ENCODE results near the gene LRRC4C. TPM values are rescaled to one million over a fixed set of nuclear protein-coding genes. Genes with fewer than 3 reads are reported as not detected.

LRRC4C gene
- polyA plus RNA-seq, 4 donors, result 1.4 to 1.6 TPM; not detected in 2

DNA sequence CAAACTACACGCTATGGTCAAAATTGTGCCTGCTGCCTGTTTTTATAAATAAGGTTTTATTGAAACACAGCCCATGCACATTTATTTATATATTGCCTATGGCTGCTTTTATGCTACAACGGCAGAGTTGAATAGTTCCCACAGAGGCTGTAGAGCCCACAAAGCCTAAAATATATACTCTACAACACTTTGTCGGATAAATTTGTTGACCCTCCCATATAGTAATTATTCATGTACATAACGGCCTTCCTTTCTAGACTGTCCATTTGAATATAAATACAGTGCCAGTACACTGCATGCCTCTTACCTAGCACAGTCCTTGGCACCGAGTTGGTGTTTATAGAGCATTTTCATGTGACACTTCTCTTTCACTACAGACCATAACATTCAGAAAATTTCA lies 314.0 kb downstream of the LRRC4C start:
- Histone ChIP-seq H3K36me3 (ENCODE audit: control insufficient read depth in 3 of 3, insufficient read depth in 2 of 3, low read depth in 1 of 3, low read length in 3 of 3) (no peaks in the 10 kb centered on the region), H3K27ac (ENCODE audit: low read depth in 1 of 3, low read length in 2 of 3) (no peak overlapping the region), H3K4me1 (ENCODE audit: control insufficient read depth in 3 of 3, insufficient read depth in 2 of 3, low read depth in 1 of 3, low read length in 2 of 3) (no peaks in the 10 kb centered on the region), H3K4me3 (ENCODE audit: low read depth in 1 of 3, low read length in 3 of 3) (no peak overlapping the region), H3K9me3 (ENCODE audit: control insufficient read depth in 2 of 2, insufficient read depth in 1 of 2, low read depth in 1 of 2, low read length in 1 of 2) (no peaks in the 10 kb centered on the region), H3K27me3 (ENCODE audit: control insufficient read depth in 3 of 3, insufficient read depth in 3 of 3, low read length in 3 of 3) (no peaks in the 10 kb centered on the region)
- 76 to 83% (median 81%) methylated on average over 5 of the region's 5 CpGs for WGBS, 3 donors
- no peak for DNase-seq
- FAIRE-seq, result no peak

DNA sequence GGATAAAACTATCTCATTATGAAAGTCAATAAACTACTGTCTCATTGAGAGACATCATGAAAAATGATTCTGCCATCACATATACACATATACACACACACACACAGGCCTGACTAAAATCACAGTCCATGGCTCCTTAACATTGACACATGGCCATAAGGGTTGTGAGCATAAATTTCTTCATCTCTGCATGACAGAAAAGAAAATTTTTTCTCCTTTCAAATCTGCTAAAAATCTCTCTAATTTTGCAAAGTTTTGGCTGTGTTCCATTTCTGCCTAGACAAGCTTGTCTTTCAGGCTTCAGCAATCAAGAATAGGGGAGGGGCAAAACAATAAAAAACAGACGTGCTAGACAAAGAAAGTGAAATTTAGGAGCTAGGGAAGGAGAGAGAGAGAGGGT lies 324.5 kb downstream of the LRRC4C start:
- Histone ChIP-seq H3K9me3 (ENCODE audit: control insufficient read depth in 2 of 2, insufficient read depth in 1 of 2, low read depth in 1 of 2, low read length in 1 of 2) (no peaks in the 10 kb centered on the region), H3K36me3 (ENCODE audit: control insufficient read depth in 3 of 3, insufficient read depth in 2 of 3, low read depth in 1 of 3, low read length in 3 of 3) (no peaks in the 10 kb centered on the region), H3K27me3 (ENCODE audit: control insufficient read depth in 3 of 3, insufficient read depth in 3 of 3, low read length in 3 of 3) (no peaks in the 10 kb centered on the region), H3K4me3 (ENCODE audit: low read depth in 1 of 3, low read length in 3 of 3) (no peak overlapping the region), H3K27ac (ENCODE audit: low read depth in 1 of 3, low read length in 2 of 3) (no peak overlapping the region), H3K4me1 (ENCODE audit: control insufficient read depth in 3 of 3, insufficient read depth in 2 of 3, low read depth in 1 of 3, low read length in 2 of 3) (no peaks in the 10 kb centered on the region)
- no peak for DNase-seq
- 0 to 13% (median 4%) methylated on average over 1 of the region's 1 CpG for WGBS, 3 donors
- no peak for FAIRE-seq

DNA sequence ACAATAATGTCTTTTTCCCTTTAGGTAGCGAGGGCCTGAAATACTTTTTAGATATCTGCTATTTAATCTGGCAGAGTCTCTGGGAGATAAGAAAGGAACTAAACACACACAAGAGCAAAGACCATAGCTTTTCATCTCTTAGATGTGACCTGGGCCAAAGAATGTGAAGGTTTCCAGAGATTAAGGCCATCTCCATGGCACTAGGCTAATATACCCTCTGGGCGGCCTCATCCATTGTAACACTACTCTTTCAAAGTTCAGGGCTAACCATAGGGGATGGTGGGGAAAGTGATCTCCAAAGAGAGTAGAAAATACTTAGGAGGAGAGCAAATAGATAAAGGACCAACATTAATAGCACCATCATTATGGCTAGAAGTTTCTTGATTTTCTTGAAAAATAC lies 326.4 kb downstream of the LRRC4C start:
- FAIRE-seq, result no peak
- H3K27me3 ChIP-seq (ENCODE audit: control insufficient read depth in 3 of 3, insufficient read depth in 3 of 3, low read length in 3 of 3), result no peaks in the 10 kb centered on the region
- no peaks in the 10 kb centered on the region for H3K4me1 ChIP-seq (ENCODE audit: control insufficient read depth in 3 of 3, insufficient read depth in 2 of 3, low read depth in 1 of 3, low read length in 2 of 3)
- 53 to 66% (median 61%) methylated on average over 2 of the region's 2 CpGs for WGBS, 3 donors
- no peak for DNase-seq
- H3K9me3 ChIP-seq (ENCODE audit: control insufficient read depth in 2 of 2, insufficient read depth in 1 of 2, low read depth in 1 of 2, low read length in 1 of 2), result no peaks in the 10 kb centered on the region
- H3K4me3 ChIP-seq (ENCODE audit: low read depth in 1 of 3, low read length in 3 of 3), result no peak overlapping the region
- H3K36me3 ChIP-seq (ENCODE audit: control insufficient read depth in 3 of 3, insufficient read depth in 2 of 3, low read depth in 1 of 3, low read length in 3 of 3), result no peaks in the 10 kb centered on the region
- no peak overlapping the region for H3K27ac ChIP-seq (ENCODE audit: low read depth in 1 of 3, low read length in 2 of 3)

DNA sequence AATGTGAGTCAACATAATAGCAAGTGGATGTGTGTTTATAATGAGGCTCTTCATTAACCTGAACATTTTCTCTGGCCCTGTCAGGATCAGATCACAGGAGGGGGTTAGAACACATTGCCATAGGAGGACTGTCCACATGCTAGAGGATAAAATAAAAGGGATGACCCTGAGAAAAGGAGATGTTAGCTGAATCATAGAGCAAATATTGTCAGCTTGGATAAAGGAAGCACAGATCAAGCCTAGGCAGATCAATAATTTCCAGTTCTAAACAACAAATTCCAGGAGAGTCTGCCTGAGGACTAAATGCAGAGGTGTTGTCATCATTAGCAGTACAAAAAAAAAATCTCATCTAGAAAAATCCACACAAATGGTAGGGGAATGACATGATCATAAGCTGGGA lies 337.9 kb downstream of the LRRC4C start:
- FAIRE-seq (no peak), DNase-seq (no peak)
- Histone ChIP-seq H3K27me3 (ENCODE audit: control insufficient read depth in 3 of 3, insufficient read depth in 3 of 3, low read length in 3 of 3) (no peaks in the 10 kb centered on the region), H3K4me1 (ENCODE audit: control insufficient read depth in 3 of 3, insufficient read depth in 2 of 3, low read depth in 1 of 3, low read length in 2 of 3) (no peaks in the 10 kb centered on the region), H3K9me3 (ENCODE audit: control insufficient read depth in 2 of 2, insufficient read depth in 1 of 2, low read depth in 1 of 2, low read length in 1 of 2) (no peaks in the 10 kb centered on the region), H3K36me3 (ENCODE audit: control insufficient read depth in 3 of 3, insufficient read depth in 2 of 3, low read depth in 1 of 3, low read length in 3 of 3) (no peaks in the 10 kb centered on the region), H3K27ac (ENCODE audit: low read depth in 1 of 3, low read length in 2 of 3) (no peak overlapping the region), H3K4me3 (ENCODE audit: low read depth in 1 of 3, low read length in 3 of 3) (no peak overlapping the region)

DNA sequence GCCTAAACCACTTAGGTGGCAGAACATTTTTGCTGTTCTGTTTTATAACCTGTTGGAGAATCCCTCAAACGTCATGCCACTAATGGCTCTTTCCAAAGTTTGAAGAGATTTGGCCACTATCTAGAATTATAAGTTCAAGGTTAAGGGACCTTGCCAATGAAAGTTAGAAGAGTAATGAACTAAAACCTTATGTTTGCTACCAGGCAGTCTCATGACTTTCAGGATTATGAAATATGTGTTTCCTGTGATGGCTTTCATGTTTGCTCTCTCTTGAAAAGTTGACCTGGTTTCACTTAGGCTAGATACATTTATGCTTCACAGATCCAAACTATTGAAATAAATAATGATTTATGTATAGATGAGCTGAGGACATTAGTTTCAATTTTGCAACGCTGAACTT lies 340.0 kb downstream of the LRRC4C start:
- Histone ChIP-seq H3K4me3 (ENCODE audit: low read depth in 1 of 3, low read length in 3 of 3) (no peak overlapping the region), H3K27ac (ENCODE audit: low read depth in 1 of 3, low read length in 2 of 3) (no peak overlapping the region), H3K27me3 (ENCODE audit: control insufficient read depth in 3 of 3, insufficient read depth in 3 of 3, low read length in 3 of 3) (no peaks in the 10 kb centered on the region), H3K4me1 (ENCODE audit: control insufficient read depth in 3 of 3, insufficient read depth in 2 of 3, low read depth in 1 of 3, low read length in 2 of 3) (no peaks in the 10 kb centered on the region), H3K9me3 (ENCODE audit: control insufficient read depth in 2 of 2, insufficient read depth in 1 of 2, low read depth in 1 of 2, low read length in 1 of 2) (no peaks in the 10 kb centered on the region), H3K36me3 (ENCODE audit: control insufficient read depth in 3 of 3, insufficient read depth in 2 of 3, low read depth in 1 of 3, low read length in 3 of 3) (no peaks in the 10 kb centered on the region)
- DNase-seq (no peak), FAIRE-seq (no peak)
- WGBS, 3 donors, result 49 to 67% (median 52%) methylated on average over 2 of the region's 2 CpGs

DNA sequence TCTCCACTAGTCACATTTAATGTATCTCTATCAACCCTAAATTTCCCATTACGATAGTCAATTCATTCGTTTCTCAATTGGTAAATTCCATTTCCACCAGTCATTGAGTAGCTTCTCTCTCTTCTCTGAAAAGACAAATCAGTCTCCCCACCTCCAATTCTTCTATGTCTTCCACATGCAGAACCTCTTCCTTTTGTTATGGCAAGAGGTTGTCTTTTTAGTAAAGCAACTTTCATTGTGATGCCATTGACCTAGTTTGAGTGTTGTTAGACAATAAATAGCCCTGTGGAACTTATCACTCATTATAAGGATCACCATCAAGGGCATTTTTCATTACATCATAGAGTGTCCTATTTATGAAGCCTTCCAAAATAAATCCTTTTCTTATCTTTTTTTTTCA lies 340.9 kb downstream of the LRRC4C start:
- no peak for FAIRE-seq
- 68 to 73% (median 69%) methylated on average over 2 of the region's 2 CpGs for WGBS, 3 donors

DNA sequence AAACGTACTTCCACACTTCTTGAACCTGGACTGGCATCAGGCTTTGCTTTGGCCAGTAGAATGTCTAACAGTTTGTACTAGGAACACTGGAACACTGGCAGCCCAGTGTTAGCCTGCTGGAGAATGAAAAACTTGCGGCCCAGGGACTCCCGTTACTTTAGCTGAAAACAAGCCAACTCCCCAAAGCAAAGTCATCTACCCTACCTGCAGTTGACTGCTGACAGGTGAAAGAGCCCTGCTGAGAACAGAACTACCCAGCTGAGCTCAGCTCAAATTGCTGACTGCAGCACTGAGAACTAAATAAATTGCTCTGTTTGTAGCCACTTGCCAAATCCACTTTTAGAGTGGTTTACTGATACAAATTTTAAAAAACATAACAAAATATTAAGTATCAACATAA lies 342.5 kb downstream of the LRRC4C start:
- Histone ChIP-seq H3K27me3 (ENCODE audit: control insufficient read depth in 3 of 3, insufficient read depth in 3 of 3, low read length in 3 of 3) (no peaks in the 10 kb centered on the region), H3K4me1 (ENCODE audit: control insufficient read depth in 3 of 3, insufficient read depth in 2 of 3, low read depth in 1 of 3, low read length in 2 of 3) (no peaks in the 10 kb centered on the region), H3K9me3 (ENCODE audit: control insufficient read depth in 2 of 2, insufficient read depth in 1 of 2, low read depth in 1 of 2, low read length in 1 of 2) (no peaks in the 10 kb centered on the region), H3K27ac (ENCODE audit: low read depth in 1 of 3, low read length in 2 of 3) (no peak overlapping the region), H3K4me3 (ENCODE audit: low read depth in 1 of 3, low read length in 3 of 3) (no peak overlapping the region), H3K36me3 (ENCODE audit: control insufficient read depth in 3 of 3, insufficient read depth in 2 of 3, low read depth in 1 of 3, low read length in 3 of 3) (no peaks in the 10 kb centered on the region)
- 46 to 55% (median 54%) methylated on average over 3 of the region's 3 CpGs for WGBS, 3 donors
- no peak for FAIRE-seq
- no peak for DNase-seq

More for the DNA sequence above, 340.9 kb downstream of the LRRC4C start:
- H3K27ac ChIP-seq (ENCODE audit: low read depth in 1 of 3, low read length in 2 of 3), result no peak overlapping the region
- no peaks in the 10 kb centered on the region for H3K9me3 ChIP-seq (ENCODE audit: control insufficient read depth in 2 of 2, insufficient read depth in 1 of 2, low read depth in 1 of 2, low read length in 1 of 2)
- DNase-seq, result no peak
- H3K27me3 ChIP-seq (ENCODE audit: control insufficient read depth in 3 of 3, insufficient read depth in 3 of 3, low read length in 3 of 3), result no peaks in the 10 kb centered on the region
- no peaks in the 10 kb centered on the region for H3K36me3 ChIP-seq (ENCODE audit: control insufficient read depth in 3 of 3, insufficient read depth in 2 of 3, low read depth in 1 of 3, low read length in 3 of 3)
- H3K4me3 ChIP-seq (ENCODE audit: low read depth in 1 of 3, low read length in 3 of 3), result no peak overlapping the region
- H3K4me1 ChIP-seq (ENCODE audit: control insufficient read depth in 3 of 3, insufficient read depth in 2 of 3, low read depth in 1 of 3, low read length in 2 of 3), result no peaks in the 10 kb centered on the region

DNA sequence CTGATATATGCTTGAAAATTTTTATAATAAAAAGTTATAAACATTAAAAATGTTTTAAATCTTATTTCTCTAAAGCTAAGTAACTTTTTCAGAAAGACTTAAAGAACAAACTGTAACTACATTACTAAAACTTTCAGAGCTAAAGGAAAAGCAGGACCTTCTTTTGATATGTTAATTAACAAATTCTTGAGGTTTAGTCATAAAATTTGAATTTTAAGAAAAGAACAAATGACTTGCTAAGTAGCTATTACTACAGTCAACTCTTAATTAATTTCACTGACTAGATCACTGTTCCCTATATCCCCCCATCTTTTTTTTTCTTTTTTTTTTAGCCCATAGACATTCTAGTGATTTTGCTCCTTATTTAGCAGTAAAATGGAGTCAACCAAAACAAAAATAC lies 344.4 kb downstream of the LRRC4C start:
- FAIRE-seq, result no peak
- Histone ChIP-seq H3K4me1 (ENCODE audit: control insufficient read depth in 3 of 3, insufficient read depth in 2 of 3, low read depth in 1 of 3, low read length in 2 of 3) (no peaks in the 10 kb centered on the region), H3K36me3 (ENCODE audit: control insufficient read depth in 3 of 3, insufficient read depth in 2 of 3, low read depth in 1 of 3, low read length in 3 of 3) (no peaks in the 10 kb centered on the region), H3K9me3 (ENCODE audit: control insufficient read depth in 2 of 2, insufficient read depth in 1 of 2, low read depth in 1 of 2, low read length in 1 of 2) (no peaks in the 10 kb centered on the region), H3K27me3 (ENCODE audit: control insufficient read depth in 3 of 3, insufficient read depth in 3 of 3, low read length in 3 of 3) (no peaks in the 10 kb centered on the region), H3K27ac (ENCODE audit: low read depth in 1 of 3, low read length in 2 of 3) (no peak overlapping the region), H3K4me3 (ENCODE audit: low read depth in 1 of 3, low read length in 3 of 3) (no peak overlapping the region)
- DNase-seq, result no peak

DNA sequence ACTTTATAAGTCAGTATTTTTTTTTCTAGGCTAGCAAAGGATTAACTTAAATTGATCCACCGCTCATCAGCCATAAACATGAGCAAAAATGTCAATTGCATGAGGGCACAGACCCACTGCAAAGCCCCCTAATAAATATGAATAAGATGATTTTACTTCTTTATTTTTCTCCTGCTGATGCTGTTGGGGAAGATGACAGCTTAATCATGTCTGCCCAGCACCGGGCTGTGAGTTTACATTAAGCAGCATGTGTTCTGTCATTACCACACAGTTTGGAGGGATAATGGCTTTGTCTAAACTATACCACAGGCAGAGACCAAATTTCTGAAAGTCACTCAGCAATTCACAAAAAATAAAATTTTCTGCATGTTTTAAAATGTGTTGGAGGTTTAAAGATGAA lies 346.3 kb downstream of the LRRC4C start:
- no peak for DNase-seq
- no peaks in the 10 kb centered on the region for H3K4me1 ChIP-seq (ENCODE audit: control insufficient read depth in 3 of 3, insufficient read depth in 2 of 3, low read depth in 1 of 3, low read length in 2 of 3)
- no peaks in the 10 kb centered on the region for H3K27me3 ChIP-seq (ENCODE audit: control insufficient read depth in 3 of 3, insufficient read depth in 3 of 3, low read length in 3 of 3)

More for the DNA sequence above, 346.3 kb downstream of the LRRC4C start:
- H3K4me3 ChIP-seq (ENCODE audit: low read depth in 1 of 3, low read length in 3 of 3), result no peak overlapping the region
- WGBS, 3 donors, result 32 to 47% (median 35%) methylated on average over 2 of the region's 2 CpGs
- H3K27ac ChIP-seq (ENCODE audit: low read depth in 1 of 3, low read length in 2 of 3), result no peak overlapping the region
- H3K9me3 ChIP-seq (ENCODE audit: control insufficient read depth in 2 of 2, insufficient read depth in 1 of 2, low read depth in 1 of 2, low read length in 1 of 2), result no peaks in the 10 kb centered on the region
- no peak for FAIRE-seq
- H3K36me3 ChIP-seq (ENCODE audit: control insufficient read depth in 3 of 3, insufficient read depth in 2 of 3, low read depth in 1 of 3, low read length in 3 of 3), result no peaks in the 10 kb centered on the region

Measured in small intestine (tissue), 7 donors.